K562 (cell line): Measurements from ENCODE around the gene SOS2. TPM values are rescaled to one million over a fixed set of nuclear protein-coding genes. Genes with fewer than 3 reads are reported as not detected.

Source experiments
- BRF1 ChIP-seq: IDR thresholded peaks from 3 replicates; pipeline ENCODE4 v1.6.1; 2011; ENCODE audit warnings: borderline replicate concordance, mild to moderate bottlenecking; ENCODE audit not compliant: insufficient read length; ENCODE audit errors: extremely low read depth
- CCNT2 ChIP-seq: IDR thresholded peaks from 2 replicates; pipeline ENCODE4 v1.6.1; 2011; ENCODE audit warnings: borderline replicate concordance, low read depth, mild to moderate bottlenecking, moderate library complexity, mixed read lengths, low read length; ENCODE audit not compliant: insufficient read length; ENCODE audit errors: extremely low read depth
- ERF ChIP-seq: fragments of 450-650 bp; formaldehyde crosslinking; IDR thresholded peaks from 2 replicates; pipeline ENCODE4 v1.4.0; 2020; ENCODE audit warnings: mild to moderate bottlenecking, mixed read lengths
- HNRNPLL ChIP-seq: fragments of 200-400 bp; formaldehyde crosslinking; IDR thresholded peaks from 2 replicates; pipeline ENCODE4 v1.6.1; 2017; ENCODE audit warnings: low read length, low read depth, mild to moderate bottlenecking; ENCODE audit not compliant: poor library complexity, severe bottlenecking
- POLR2H ChIP-seq: IDR thresholded peaks from 2 replicates; pipeline ENCODE4 v1.6.1; 2016; ENCODE audit warnings: missing genetic modification characterization, low read depth, mild to moderate bottlenecking, control low read depth, missing compliant biosample characterization, moderate library complexity
- SP1 ChIP-seq: sonication (generic); formaldehyde crosslinking; IDR thresholded peaks from 2 replicates; pipeline ENCODE4 v1.8.1; 2022; ENCODE audit warnings: mild to moderate bottlenecking, missing genetic modification reagents
- SRF ChIP-seq, 2 experiments: fragments of 250-450, 450-650 bp in 1 of 2; sonication (Bioruptor Pico) in 1 of 2; sonication (generic) in 1 of 2; formaldehyde crosslinking; IDR thresholded peaks; 2 replicates each; pipeline versions ENCODE4 v1.5.0 to v1.5.1; 2020 to 2022; ENCODE audit warnings: mild to moderate bottlenecking in 1 of 2, missing genetic modification reagents in 1 of 2
- STAT5B ChIP-seq: fragments of 250-450 bp; sonication (Bioruptor Pico); IDR thresholded peaks from 2 replicates; pipeline ENCODE4 v1.8.0; 2021; ENCODE audit warnings: mild to moderate bottlenecking, inconsistent platforms
- YY1 ChIP-seq, 3 experiments: IDR thresholded peaks; 2 replicates each; pipeline ENCODE4 v1.6.1; 2011; ENCODE audit warnings: low read length in 2 of 3, mild to moderate bottlenecking in 2 of 3, moderate library complexity in 2 of 3, borderline replicate concordance in 1 of 3, control low read depth in 1 of 3, low read depth in 1 of 3; ENCODE audit not compliant: insufficient read depth in 3 of 3, insufficient replicate concordance in 2 of 3, control insufficient read depth in 1 of 3, insufficient read length in 1 of 3; ENCODE audit errors: extremely low read depth in 1 of 3
- ZNF24 ChIP-seq: fragments of 450-650 bp; IDR thresholded peaks from 2 replicates; pipeline ENCODE4 v1.6.1; 2016
- ZNF263 ChIP-seq: sonication (generic); formaldehyde crosslinking; IDR thresholded peaks from 2 replicates; pipeline ENCODE4 v1.8.0; 2022; ENCODE audit warnings: mild to moderate bottlenecking, missing genetic modification reagents, borderline replicate concordance
- ZNF76 ChIP-seq: fragments of 250-450 bp; sonication (Bioruptor Pico); IDR thresholded peaks from 2 replicates; pipeline ENCODE4 v1.4.0; 2020; ENCODE audit warnings: mild to moderate bottlenecking, moderate library complexity, borderline replicate concordance
- polyA plus RNA-seq, 8 experiments: library from polyadenylated mRNA; depleted of rRNA in 4 of 8; stranded (reverse) in 5 of 8; unstranded in 3 of 8; fragments of >200 nt; fragmentation: Nextera tagmentation in 2 of 8; fragmentation: Illumina TruSeq in 1 of 8; extraction: Ambion mirVana in 2 of 8; extraction: Trizol in 1 of 8; gene quantifications; 2 replicates each; pipeline versions ENCODE4 v1.2.1 to v1.2.3, GENCODE V29; 2011 to 2014; ENCODE audit warnings: inconsistent platforms in 1 of 8, missing spikeins in 1 of 8
- total RNA-seq, 7 experiments: library from RNA; depleted of rRNA in 6 of 7; stranded (reverse); fragments of >200 nt in 6 of 7; fragmentation: Illumina TruSeq in 2 of 7; extraction: Trizol in 2 of 7; gene quantifications; 2 replicates each; pipeline versions ENCODE4 v1.2.1 to v1.2.3, GENCODE V29; 2011 to 2021; ENCODE audit warnings: low replicate concordance in 1 of 7
- TF ChIP-seq, protein P1 (sequence below): fragments of 250-450 bp; sonication (Bioruptor Pico); IDR thresholded peaks from 2 replicates; pipeline ENCODE4 v1.4.0; 2020; ENCODE audit warnings: mild to moderate bottlenecking
- TF ChIP-seq, protein P2 (sequence below): fragments of 450-650 bp; IDR thresholded peaks from 2 replicates; pipeline ENCODE4 v1.6.1; 2016; ENCODE audit warnings: low read depth
- TF ChIP-seq, protein P3 (sequence below): fragments of 250-450 bp; sonication (Bioruptor Pico); IDR thresholded peaks from 2 replicates; pipeline ENCODE4 v1.4.0; 2020

SOS2 gene
- total and polyA plus RNA-seq, 9 of the 15 experiments (the other 6 are each of a cell fraction or from before 2014, with no cell fraction given): 2.2 to 13.1 (median 10.5) TPM

- TF ChIP-seq YY1 (IDR thresholded peaks at IDR 0.05; ENCODE audit: borderline replicate concordance in 1 of 3, control insufficient read depth in 1 of 3, extremely low read depth in 1 of 3, insufficient read depth in 3 of 3, insufficient read length in 1 of 3, insufficient replicate concordance in 2 of 3, low read depth in 1 of 3, low read length in 2 of 3) (peak; percentile 87 to 98 (median 96)), CCNT2 (peak; percentile 91), ERF (CRISPR knock-in tag) (no peak), BRF1 (no peak), POLR2H (tag) (peak; percentile 73), STAT5B (no peak), ZNF24 (no peak; the same call in 1 of the 2 replicates), ZNF263 (CRISPR knock-in tag) (peak; percentile 32; the same call in 1 of the 2 replicates), ZNF76 (CRISPR knock-in tag) (no peak), HNRNPLL (peak; percentile 81), SP1 (CRISPR knock-in tag) (peak; percentile 96), SRF (CRISPR knock-in tag; IDR thresholded peaks at IDR 0.05) (no peak)
- TF ChIP-seq, protein P1, sequence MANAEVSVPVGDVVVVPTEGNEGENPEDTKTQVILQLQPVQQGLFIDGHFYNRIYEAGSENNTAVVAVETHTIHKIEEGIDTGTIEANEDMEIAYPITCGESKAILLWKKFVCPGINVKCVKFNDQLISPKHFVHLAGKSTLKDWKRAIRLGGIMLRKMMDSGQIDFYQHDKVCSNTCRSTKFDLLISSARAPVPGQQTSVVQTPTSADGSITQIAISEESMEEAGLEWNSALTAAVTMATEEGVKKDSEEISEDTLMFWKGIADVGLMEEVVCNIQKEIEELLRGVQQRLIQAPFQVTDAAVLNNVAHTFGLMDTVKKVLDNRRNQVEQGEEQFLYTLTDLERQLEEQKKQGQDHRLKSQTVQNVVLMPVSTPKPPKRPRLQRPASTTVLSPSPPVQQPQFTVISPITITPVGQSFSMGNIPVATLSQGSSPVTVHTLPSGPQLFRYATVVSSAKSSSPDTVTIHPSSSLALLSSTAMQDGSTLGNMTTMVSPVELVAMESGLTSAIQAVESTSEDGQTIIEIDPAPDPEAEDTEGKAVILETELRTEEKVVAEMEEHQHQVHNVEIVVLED (CRISPR knock-in tag): peak; percentile 90
- TF ChIP-seq, protein P2, sequence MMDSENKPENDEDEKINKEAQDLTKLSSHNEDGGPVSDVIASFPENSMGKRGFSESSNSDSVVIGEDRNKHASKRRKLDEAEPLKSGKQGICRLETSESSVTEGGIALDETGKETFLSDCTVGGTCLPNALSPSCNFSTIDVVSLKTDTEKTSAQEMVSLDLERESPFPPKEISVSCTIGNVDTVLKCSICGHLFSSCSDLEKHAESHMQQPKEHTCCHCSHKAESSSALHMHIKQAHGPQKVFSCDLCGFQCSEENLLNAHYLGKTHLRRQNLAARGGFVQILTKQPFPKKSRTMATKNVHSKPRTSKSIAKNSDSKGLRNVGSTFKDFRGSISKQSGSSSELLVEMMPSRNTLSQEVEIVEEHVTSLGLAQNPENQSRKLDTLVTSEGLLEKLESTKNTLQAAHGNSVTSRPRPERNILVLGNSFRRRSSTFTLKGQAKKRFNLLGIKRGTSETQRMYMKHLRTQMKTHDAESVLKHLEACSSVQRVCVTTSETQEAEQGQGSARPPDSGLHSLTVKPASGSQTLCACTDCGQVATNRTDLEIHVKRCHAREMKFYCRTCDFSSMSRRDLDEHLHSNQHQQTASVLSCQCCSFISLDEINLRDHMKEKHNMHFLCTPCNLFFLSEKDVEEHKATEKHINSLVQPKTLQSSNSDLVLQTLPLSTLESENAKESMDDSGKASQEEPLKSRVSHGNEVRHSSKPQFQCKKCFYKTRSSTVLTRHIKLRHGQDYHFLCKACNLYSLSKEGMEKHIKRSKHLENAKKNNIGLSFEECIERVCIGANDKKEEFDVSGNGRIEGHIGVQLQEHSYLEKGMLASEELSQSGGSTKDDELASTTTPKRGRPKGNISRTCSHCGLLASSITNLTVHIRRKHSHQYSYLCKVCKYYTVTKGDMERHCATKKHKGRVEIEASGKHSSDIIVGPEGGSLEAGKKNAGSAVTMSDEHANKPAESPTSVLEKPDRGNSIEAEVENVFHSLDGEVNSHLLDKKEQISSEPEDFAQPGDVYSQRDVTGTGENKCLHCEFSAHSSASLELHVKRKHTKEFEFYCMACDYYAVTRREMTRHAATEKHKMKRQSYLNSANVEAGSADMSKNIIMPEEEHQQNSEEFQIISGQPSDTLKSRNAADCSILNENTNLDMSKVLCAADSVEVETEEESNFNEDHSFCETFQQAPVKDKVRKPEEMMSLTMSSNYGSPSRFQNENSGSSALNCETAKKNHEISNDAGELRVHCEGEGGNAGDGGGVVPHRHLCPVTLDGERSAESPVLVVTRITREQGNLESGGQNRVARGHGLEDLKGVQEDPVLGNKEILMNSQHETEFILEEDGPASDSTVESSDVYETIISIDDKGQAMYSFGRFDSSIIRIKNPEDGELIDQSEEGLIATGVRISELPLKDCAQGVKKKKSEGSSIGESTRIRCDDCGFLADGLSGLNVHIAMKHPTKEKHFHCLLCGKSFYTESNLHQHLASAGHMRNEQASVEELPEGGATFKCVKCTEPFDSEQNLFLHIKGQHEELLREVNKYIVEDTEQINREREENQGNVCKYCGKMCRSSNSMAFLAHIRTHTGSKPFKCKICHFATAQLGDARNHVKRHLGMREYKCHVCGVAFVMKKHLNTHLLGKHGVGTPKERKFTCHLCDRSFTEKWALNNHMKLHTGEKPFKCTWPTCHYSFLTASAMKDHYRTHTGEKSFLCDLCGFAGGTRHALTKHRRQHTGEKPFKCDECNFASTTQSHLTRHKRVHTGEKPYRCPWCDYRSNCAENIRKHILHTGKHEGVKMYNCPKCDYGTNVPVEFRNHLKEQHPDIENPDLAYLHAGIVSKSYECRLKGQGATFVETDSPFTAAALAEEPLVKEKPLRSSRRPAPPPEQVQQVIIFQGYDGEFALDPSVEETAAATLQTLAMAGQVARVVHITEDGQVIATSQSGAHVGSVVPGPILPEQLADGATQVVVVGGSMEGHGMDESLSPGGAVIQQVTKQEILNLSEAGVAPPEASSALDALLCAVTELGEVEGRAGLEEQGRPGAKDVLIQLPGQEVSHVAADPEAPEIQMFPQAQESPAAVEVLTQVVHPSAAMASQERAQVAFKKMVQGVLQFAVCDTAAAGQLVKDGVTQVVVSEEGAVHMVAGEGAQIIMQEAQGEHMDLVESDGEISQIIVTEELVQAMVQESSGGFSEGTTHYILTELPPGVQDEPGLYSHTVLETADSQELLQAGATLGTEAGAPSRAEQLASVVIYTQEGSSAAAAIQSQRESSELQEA: no peak
- TF ChIP-seq, protein P3, sequence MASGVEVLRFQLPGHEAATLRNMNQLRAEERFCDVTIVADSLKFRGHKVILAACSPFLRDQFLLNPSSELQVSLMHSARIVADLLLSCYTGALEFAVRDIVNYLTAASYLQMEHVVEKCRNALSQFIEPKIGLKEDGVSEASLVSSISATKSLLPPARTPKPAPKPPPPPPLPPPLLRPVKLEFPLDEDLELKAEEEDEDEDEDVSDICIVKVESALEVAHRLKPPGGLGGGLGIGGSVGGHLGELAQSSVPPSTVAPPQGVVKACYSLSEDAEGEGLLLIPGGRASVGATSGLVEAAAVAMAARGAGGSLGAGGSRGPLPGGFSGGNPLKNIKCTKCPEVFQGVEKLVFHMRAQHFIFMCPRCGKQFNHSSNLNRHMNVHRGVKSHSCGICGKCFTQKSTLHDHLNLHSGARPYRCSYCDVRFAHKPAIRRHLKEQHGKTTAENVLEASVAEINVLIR (CRISPR knock-in tag): peak; percentile 94
Measured at GRCh38 chr14:50116181-50116956, 115.0 kb downstream of the SOS2 start, which contains the start of gene VCPKMT (continued).
